ENCODE data around the gene AKR1B1.

The AKR1B1 gene

GRCh38 chr7:134449680-134450079 lies 9.2 kb downstream of the AKR1B1 start:
- no peak overlapping the region for H3K27ac ChIP-seq (ENCODE audit: extremely low read depth, low read depth, low read length)
- ChIA-PET POLR2A (no interaction called here), CTCF (interaction anchor here (0.6 to 1.7 kb wide), 4 partner anchors 9 to 852 kb away, joined by 3 read pairs; no protein-coding TSS in a partner anchor)
- no peak for TF ChIP-seq ZNF645 (tag by site-specific recombination; IDR thresholded peaks at IDR 0.05)
- TF ChIP-seq ZNF623 (tag by site-specific recombination; IDR thresholded peaks at IDR 0.05) = no peak
- no peak for TF ChIP-seq ZNF76 (tag by site-specific recombination; IDR thresholded peaks at IDR 0.05; ENCODE audit: borderline replicate concordance, low read depth)
- no peaks in the 10 kb centered on the region for H3K4me1 ChIP-seq (ENCODE audit: control insufficient read depth, insufficient read depth, low read length)
- H3K4me3 ChIP-seq (ENCODE audit: low read depth, low read length) = no peak overlapping the region
- no peaks in the 10 kb centered on the region for H3K9me3 ChIP-seq (ENCODE audit: control insufficient read depth, insufficient read depth, low read depth, low read length)
- peaks cover 0 to 94% of the 10 kb centered on the region in 2 experiments; a peak in 2 of 3 replicates for H3K36me3 ChIP-seq (ENCODE audit: control insufficient read depth in 2 of 2, insufficient read depth in 1 of 2, low read length in 2 of 2)

- POLR2A ChIA-PET = no interaction called here
- TF ChIP-seq GLIS1 (tag by site-specific recombination; IDR thresholded peaks at IDR 0.05) = no peak
- TF ChIP-seq ZNF777 (tag by site-specific recombination; IDR thresholded peaks at IDR 0.05; ENCODE audit: borderline replicate concordance) = no peak
- no peak for TF ChIP-seq PBX3 (CRISPR knock-in tag; IDR thresholded peaks at IDR 0.05)
- no peak for TF ChIP-seq ZBTB7A (tag by site-specific recombination; IDR thresholded peaks at IDR 0.05; ENCODE audit: low read depth)
- no peak for TF ChIP-seq ZNF157 (tag by site-specific recombination; IDR thresholded peaks at IDR 0.05)
- TF ChIP-seq ZNF223 (tag by site-specific recombination; IDR thresholded peaks at IDR 0.05) = no peak
- TF ChIP-seq ZNF211 (tag by site-specific recombination; IDR thresholded peaks at IDR 0.05; ENCODE audit: low read depth) = no peak
- TF ChIP-seq ZNF184 (tag by site-specific recombination; IDR thresholded peaks at IDR 0.05) = no peak
- TF ChIP-seq ZFP37 (tag by site-specific recombination; IDR thresholded peaks at IDR 0.05) = no peak
- H3K4me3 ChIP-seq (ENCODE audit: low read depth, low read length) = no peak overlapping the region
- H3K4me1 ChIP-seq (ENCODE audit: control insufficient read depth, insufficient read depth, low read length) = no peaks in the 10 kb centered on the region
- no peak overlapping the region for H3K27ac ChIP-seq (ENCODE audit: extremely low read depth, low read depth, low read length)
- H3K9me3 ChIP-seq (ENCODE audit: control insufficient read depth, insufficient read depth, low read depth, low read length) = no peaks in the 10 kb centered on the region
- H3K36me3 ChIP-seq (ENCODE audit: control insufficient read depth in 2 of 2, insufficient read depth in 1 of 2, low read length in 2 of 2) = peaks cover 0 to 97% of the 10 kb centered on the region in 2 experiments; a peak in 2 of 3 replicates
- CTCF ChIA-PET = interaction anchor here (1.1 to 1.7 kb wide), 2 partner anchors 13 to 15 kb away, joined by 3 to 4 read pairs; no protein-coding TSS in a partner anchor
Measured at GRCh38 chr7:134448356-134449229, 10.3 kb downstream of the AKR1B1 start.

GRCh38 chr7:134447383-134447782 lies 11.5 kb downstream of the AKR1B1 start:
- ChIA-PET CTCF (interaction anchor here (2.4 to 5.8 kb wide), 2 partner anchors 14 to 67 kb away, joined by 12 to 25 read pairs; no protein-coding TSS in a partner anchor), POLR2A (no interaction called here)
- TF ChIP-seq SCRT2 (tag by site-specific recombination; IDR thresholded peaks at IDR 0.05) = peak; percentile 88
- no peak for TF ChIP-seq ZNF677 (tag by site-specific recombination; IDR thresholded peaks at IDR 0.05)
- no peak for TF ChIP-seq ZSCAN16 (tag by site-specific recombination; IDR thresholded peaks at IDR 0.05)
- TF ChIP-seq SCRT1 (tag by site-specific recombination; IDR thresholded peaks at IDR 0.05; ENCODE audit: borderline replicate concordance) = peak; percentile 87
- no peak for TF ChIP-seq PRDM1 (tag by site-specific recombination; IDR thresholded peaks at IDR 0.05)
- TF ChIP-seq GLIS1 (tag by site-specific recombination; IDR thresholded peaks at IDR 0.05) = no peak
- Histone ChIP-seq H3K9me3 (ENCODE audit: control insufficient read depth, insufficient read depth, low read depth, low read length) (no peaks in the 10 kb centered on the region), H3K27ac (ENCODE audit: extremely low read depth, low read depth, low read length) (no peak overlapping the region), H3K4me1 (ENCODE audit: control insufficient read depth, insufficient read depth, low read length) (no peaks in the 10 kb centered on the region), H3K36me3 (ENCODE audit: control insufficient read depth in 2 of 2, insufficient read depth in 1 of 2, low read length in 2 of 2) (peaks cover 3 to 100% of the 10 kb centered on the region in 2 experiments; a peak in 2 of 3 replicates), H3K4me3 (ENCODE audit: low read depth, low read length) (no peak overlapping the region)
